ENCODE results near the gene HSD17B11. TPM values are rescaled to one million over a fixed set of nuclear protein-coding genes. Genes with fewer than 3 reads are reported as not detected.

Gene HSD17B11, protein sequence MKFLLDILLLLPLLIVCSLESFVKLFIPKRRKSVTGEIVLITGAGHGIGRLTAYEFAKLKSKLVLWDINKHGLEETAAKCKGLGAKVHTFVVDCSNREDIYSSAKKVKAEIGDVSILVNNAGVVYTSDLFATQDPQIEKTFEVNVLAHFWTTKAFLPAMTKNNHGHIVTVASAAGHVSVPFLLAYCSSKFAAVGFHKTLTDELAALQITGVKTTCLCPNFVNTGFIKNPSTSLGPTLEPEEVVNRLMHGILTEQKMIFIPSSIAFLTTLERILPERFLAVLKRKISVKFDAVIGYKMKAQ
- 28.3 and 35.6 TPM in 2 replicates for total RNA-seq

DNA sequence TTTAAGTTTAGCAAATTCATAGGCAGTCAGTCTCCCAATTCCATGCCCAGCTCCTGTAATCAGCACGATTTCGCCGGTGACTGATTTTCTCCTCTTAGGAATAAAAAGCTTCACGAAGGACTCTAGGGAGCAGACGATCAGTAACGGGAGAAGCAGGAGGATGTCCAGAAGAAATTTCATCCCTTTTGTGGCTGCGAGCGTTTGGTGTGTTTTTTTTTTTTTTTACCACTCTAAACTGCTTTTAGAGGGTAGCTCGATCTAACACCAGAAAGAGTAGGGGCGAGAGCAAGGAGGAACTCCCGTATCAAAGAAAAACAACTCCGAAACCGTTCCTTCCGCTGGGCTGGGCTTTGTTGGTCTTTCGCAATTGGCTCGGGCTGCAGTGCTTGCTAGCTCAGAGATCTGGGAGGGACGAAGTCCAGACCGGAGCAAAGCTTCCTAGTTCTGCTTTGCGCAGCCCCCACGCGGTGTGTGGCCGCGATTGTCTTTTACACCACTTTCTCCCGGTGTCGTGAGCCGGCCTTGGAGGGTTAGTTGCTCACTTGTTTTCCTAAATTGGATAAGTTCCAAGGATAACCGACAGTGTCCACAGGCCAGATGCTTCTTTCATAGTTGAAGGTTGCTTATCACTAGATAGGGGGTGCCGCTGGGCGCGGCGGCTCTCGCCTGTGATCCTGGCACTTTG lies at the start of gene HSD17B11:
HSD17B11 (minus strand) TSS at position 298 of the 685 bp plus-strand sequence; CDS start at position 180, 118 bp downstream.

DNA sequence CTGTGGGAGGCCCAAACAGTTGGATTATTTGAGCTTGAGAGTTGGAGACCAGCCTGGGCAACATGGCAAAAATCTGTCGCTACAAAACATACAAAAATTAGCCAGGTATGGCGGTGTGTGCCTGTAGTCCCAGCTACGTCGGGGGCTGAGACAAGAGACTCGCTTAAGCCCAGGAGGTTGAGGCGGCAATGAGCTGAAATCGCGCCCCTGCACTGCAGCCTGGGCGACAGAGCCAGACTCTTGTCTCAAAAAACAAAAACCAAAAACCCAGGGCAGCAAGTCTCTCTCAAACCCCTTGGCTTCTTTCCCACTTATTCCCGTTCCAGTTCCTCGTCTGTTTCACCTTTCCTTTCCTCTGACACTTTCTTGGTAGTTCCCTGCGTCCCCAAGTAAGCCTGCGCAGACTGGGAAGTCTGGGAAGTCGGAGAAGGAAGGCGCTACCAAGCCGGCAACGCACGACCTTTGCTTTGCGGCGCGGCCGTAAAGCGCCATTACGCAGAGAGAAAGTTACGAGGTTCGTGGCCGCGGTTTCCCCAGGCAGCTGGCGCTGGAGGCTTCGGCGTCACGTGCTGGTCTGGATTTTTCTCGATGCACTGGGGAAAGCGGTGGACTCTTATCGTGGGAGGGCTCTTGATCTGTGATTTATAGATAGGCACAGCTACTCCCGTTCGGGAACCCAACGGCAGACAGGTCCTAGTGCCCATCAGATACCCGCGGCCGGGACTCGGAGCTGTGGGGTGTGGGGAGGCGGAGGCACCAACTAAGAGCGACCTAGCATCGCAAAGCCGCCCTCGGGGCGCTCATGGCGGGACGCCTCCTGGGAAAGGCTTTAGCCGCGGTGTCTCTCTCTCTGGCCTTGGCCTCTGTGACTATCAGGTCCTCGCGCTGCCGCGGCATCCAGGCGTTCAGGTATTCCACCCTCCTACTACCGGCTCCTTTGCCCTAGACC lies 31.4 kb upstream of the HSD17B11 start, which contains the start of gene NUDT9:
NUDT9 (plus strand) TSS at position 470 of the 949 bp plus-strand sequence; CDS start at position 803, 333 bp downstream.

DNA sequence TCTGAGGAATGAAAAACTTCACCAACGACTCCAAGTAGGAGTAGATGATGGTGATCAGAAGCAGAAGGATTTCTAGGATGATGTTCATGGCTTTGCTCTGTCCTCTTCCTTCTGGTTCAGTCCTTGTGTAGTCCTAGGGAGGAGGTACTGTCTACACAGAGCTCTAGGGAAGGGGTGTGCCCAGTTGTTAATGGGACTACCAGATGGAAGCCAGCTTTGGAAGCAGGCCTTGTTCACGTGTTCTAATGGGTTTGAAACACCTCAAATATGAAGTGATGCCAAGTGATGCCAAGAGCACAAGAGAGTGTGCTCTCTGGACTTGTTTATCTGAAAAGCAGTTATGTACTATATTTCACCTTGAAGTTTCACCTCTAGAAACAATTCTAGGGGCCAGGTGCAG lies 68.2 kb downstream of the HSD17B11 start, which contains the start of gene HSD17B13:
HSD17B13 (minus strand) TSS at position 129 of the 400 bp plus-strand sequence; CDS start at position 88, 41 bp downstream.

Other genes starting within 250 kb of the HSD17B11 start
- 11.0 and 14.4 TPM in 2 replicates for gene KLHL8, start 170.6 kb downstream of the HSD17B11 start, total RNA-seq
- not detected in 2 replicates for gene HSD17B13, start 68.3 kb downstream of the HSD17B11 start, total RNA-seq
- 25.7 and 27.8 TPM in 2 replicates for gene NUDT9, start 31.4 kb upstream of the HSD17B11 start, total RNA-seq
- 0.15 and 0.32 TPM in 2 replicates for gene SPARCL1, start 138.2 kb upstream of the HSD17B11 start, total RNA-seq
- not detected in 2 replicates for gene DSPP, start 217.3 kb upstream of the HSD17B11 start, total RNA-seq

All from epithelial cell of umbilical artery (primary cell).